Calu3 (cell line): ENCODE data around the gene NREP. TPM values are rescaled to one million over a fixed set of nuclear protein-coding genes. Genes with fewer than 3 reads are reported as not detected.

Experiments used
- BruUV-seq: library from RNA; stranded (reverse); fragments of 400-500 nt; replicated peaks from 2 replicates; lab custom pipeline; 2021; lab: Mats Ljungman, UMichigan
- CTCF ChIA-PET: fragments of 300-600 bp; sonication (Branson Sonifier 250); formaldehyde crosslinking; loops from one replicate; lab custom pipeline; 2022; ENCODE audit warnings: antibody characterized with exemption; lab: Charles Lee
- DNase-seq: peaks from one replicate; pipeline ENCODE4 v3.0.0; 2022
- H3K27ac Mint-ChIP-seq: one replicate; pipeline ENCODE4 v1.8.0; 2022; ENCODE audit warnings: mixed read lengths; ENCODE audit not compliant: unreplicated experiment
- H3K27me3 Mint-ChIP-seq: one replicate; pipeline ENCODE4 v1.8.0; 2022; ENCODE audit warnings: mixed read lengths; ENCODE audit not compliant: unreplicated experiment
- H3K36me3 Mint-ChIP-seq: one replicate; pipeline ENCODE4 v1.8.0; 2022; ENCODE audit warnings: mild to moderate bottlenecking, moderate library complexity, mixed read lengths; ENCODE audit not compliant: insufficient read depth, unreplicated experiment
- H3K4me1 Mint-ChIP-seq: one replicate; pipeline ENCODE4 v1.8.0; 2022; ENCODE audit warnings: mild to moderate bottlenecking, low read depth, mixed read lengths; ENCODE audit not compliant: unreplicated experiment
- H3K4me3 Mint-ChIP-seq: one replicate; pipeline ENCODE4 v1.8.0; 2022; ENCODE audit warnings: mild to moderate bottlenecking, low read depth, moderate library complexity, mixed read lengths; ENCODE audit not compliant: unreplicated experiment
- H3K9me3 Mint-ChIP-seq: one replicate; pipeline ENCODE4 v1.8.0; 2022; ENCODE audit warnings: low read depth, mixed read lengths; ENCODE audit not compliant: unreplicated experiment
- intact Hi-C: fragments of 100-400 bp; cut with micrococcal nuclease; formaldehyde crosslinking; loops from one replicate; pipeline ENCODE4 v1.10.0; 2022; ENCODE audit not compliant: unreplicated experiment
- total RNA-seq: library from RNA; stranded (reverse); gene quantifications from 2 replicates; pipeline ENCODE4 v1.2.3, GENCODE V29; 2022
- TF ChIP-seq, protein P1 (sequence below): fragments of 200-600 bp; IDR thresholded peaks from one replicate; pipeline ENCODE4 v1.8.0; 2022; ENCODE audit warnings: antibody characterized with exemption; ENCODE audit not compliant: unreplicated experiment

NREP gene
- total RNA-seq, 1 experiment from 2014 or later: 24.6 TPM

DNA sequence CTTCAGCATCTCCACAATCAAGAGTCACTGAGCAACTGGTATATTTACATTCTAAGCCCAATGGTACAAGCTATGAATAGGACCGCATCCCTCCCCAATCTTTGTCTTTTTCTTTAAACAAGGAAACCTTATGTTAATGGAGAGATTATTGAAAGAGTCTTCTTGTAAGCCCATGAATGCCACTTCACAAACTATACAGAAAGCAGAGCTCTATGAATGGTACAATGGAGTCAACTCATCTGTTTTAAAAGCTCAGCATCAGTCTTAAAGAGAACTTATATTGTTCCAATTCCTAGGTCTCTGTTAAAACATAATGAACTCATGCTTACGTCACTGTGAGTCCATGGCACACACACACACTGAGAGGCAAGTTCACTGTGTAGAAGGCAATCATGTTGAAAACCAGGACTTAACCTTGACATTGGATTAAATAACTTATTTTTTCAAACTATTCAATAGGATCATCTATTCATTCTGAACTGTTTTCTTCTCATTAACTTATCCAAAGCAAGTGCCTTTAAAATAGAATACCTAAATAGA lies 4.5 kb downstream of the NREP start:
- CTCF ChIA-PET: no interaction called here
- H3K4me3 Mint-ChIP-seq: no peak overlapping the region
- no peaks in the 10 kb centered on the region for H3K9me3 Mint-ChIP-seq
- H3K36me3 Mint-ChIP-seq: peaks cover 11% of the 10 kb centered on the region
- H3K27ac Mint-ChIP-seq: no peak overlapping the region
- H3K4me1 Mint-ChIP-seq: peaks cover 18% of the 10 kb centered on the region
- DNase-seq: no peak
- H3K27me3 Mint-ChIP-seq: no peaks in the 10 kb centered on the region
- intact Hi-C loops: no loop called here
- TF ChIP-seq, protein P1, sequence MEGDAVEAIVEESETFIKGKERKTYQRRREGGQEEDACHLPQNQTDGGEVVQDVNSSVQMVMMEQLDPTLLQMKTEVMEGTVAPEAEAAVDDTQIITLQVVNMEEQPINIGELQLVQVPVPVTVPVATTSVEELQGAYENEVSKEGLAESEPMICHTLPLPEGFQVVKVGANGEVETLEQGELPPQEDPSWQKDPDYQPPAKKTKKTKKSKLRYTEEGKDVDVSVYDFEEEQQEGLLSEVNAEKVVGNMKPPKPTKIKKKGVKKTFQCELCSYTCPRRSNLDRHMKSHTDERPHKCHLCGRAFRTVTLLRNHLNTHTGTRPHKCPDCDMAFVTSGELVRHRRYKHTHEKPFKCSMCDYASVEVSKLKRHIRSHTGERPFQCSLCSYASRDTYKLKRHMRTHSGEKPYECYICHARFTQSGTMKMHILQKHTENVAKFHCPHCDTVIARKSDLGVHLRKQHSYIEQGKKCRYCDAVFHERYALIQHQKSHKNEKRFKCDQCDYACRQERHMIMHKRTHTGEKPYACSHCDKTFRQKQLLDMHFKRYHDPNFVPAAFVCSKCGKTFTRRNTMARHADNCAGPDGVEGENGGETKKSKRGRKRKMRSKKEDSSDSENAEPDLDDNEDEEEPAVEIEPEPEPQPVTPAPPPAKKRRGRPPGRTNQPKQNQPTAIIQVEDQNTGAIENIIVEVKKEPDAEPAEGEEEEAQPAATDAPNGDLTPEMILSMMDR: no peak
- BruUV-seq: no TSS peak

DNA sequence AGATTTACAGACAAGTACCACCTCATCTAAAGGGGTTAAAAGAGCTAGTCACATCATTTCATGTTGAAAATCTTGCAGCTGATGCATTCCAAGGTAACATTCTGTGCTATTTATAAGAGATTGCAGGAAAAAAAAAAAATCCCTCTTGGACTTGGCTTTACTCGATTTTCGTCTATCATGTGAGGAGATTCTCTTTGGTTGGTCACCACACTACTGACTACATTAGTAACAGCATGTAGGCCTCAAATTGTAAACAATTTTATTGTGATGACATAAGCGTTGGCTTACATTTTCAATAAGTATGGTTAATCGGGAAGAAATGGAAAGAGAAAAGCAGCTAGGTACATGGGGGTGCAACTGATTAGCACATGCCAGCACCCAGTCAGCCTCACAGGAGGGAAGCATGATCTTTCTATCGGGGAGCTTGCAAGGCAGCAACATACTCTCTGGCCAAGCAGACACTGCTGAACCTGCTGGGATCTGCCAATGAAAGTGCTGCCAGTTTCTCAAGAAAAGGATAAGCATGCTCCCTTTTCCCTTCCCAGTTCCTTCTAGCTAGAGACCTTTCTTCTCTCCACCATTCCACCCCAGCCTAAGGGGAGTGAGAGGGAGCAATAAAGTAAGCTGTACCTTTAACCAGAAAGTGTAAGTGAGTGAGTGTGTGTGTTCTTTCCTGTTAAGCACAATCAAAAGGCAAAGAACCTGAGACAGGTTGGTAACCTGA lies 7.5 kb downstream of the NREP start:
- CTCF ChIA-PET: no interaction called here
- intact Hi-C loops: no loop called here
- Mint-ChIP-seq H3K4me3 (no peak overlapping the region), H3K27ac (no peak overlapping the region), H3K9me3 (no peaks in the 10 kb centered on the region), H3K27me3 (no peaks in the 10 kb centered on the region), H3K4me1 (peaks cover 10% of the 10 kb centered on the region), H3K36me3 (no peaks in the 10 kb centered on the region)
- BruUV-seq: no TSS peak
- DNase-seq: no peak
- TF ChIP-seq, protein P1: no peak

DNA sequence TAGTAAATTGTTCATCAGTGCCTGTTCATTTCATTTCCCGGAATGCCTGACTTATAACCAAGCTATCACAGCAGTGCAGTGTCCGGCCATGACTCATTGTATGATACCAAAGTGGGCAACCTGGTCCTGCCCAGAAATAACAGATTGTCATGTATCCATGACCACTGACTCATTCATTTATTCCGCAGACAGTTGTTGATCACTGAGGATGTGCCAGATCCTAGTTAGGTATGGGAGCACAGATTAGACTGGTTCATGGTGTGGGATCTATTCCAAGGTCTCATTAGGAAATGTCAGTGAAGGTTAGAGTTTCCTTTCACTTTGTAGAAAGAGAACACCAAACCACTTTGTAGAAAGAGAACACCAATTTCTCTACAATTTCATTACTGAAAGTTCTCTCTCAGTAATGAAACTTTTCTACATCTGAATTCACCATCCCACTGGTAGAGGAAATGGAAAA lies 8.7 kb downstream of the NREP start:
- TF ChIP-seq, protein P1: no peak
- BruUV-seq: no TSS peak
- Mint-ChIP-seq H3K27me3 (no peaks in the 10 kb centered on the region), H3K4me1 (peaks cover 10% of the 10 kb centered on the region), H3K27ac (no peak overlapping the region), H3K36me3 (no peaks in the 10 kb centered on the region), H3K4me3 (no peak overlapping the region), H3K9me3 (no peaks in the 10 kb centered on the region)
- intact Hi-C loops: no loop called here
- peak; percentile 12 for DNase-seq
- CTCF ChIA-PET: no interaction called here

DNA sequence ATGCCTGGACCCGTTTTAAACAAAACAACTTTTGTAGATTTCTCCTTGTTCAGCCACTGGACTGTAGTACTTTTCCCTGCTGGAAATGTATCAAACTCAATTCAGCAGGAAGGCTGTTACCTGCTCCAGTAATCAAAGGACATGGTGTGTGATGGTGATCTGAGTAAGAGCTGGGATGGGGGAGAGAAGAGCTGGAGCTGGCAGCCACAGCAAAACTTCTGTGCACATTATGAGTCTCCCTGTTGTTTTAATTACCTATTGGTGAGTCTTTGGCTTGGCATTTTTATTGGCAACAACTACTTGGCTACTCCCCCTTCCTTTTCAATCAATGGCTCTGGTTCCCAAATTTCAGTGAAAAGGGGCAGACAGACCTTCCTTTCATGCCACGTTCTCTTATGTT lies 9.7 kb downstream of the NREP start:
- Mint-ChIP-seq H3K4me1 (peaks cover 17% of the 10 kb centered on the region), H3K4me3 (no peak overlapping the region)

More for the DNA sequence above, 9.7 kb downstream of the NREP start:
- intact Hi-C loops: no loop called here
- CTCF ChIA-PET: interaction anchor here (1.0 kb wide), 1 partner anchor 29 kb away, joined by 3 read pairs; no protein-coding TSS in a partner anchor
- Mint-ChIP-seq H3K27ac (no peak overlapping the region), H3K27me3 (no peaks in the 10 kb centered on the region), H3K9me3 (no peaks in the 10 kb centered on the region), H3K36me3 (no peaks in the 10 kb centered on the region)
- DNase-seq: no peak
- no TSS peak for BruUV-seq
- TF ChIP-seq, protein P1: no peak
